HCT116 (cell line): ENCODE results near the gene DENND4B.
"Not testable (repeated sequence)": the region's sequence is repeated elsewhere in the genome, so short reads cannot be mapped to it uniquely, and the experiment has no call there.

Experiments
- CTCF ChIP-seq, 3 experiments: fragments of 200-600 bp in 1 of 3; sonication (generic) in 1 of 3; IDR thresholded peaks in 2 of 3; conservative IDR thresholded peaks in 1 of 3; 2 replicates each; pipeline ENCODE4 v1.5.1; 2012 to 2017; ENCODE audit warnings: low read depth in 2 of 3, low read length in 2 of 3, antibody characterized with exemption in 1 of 3, borderline replicate concordance in 1 of 3, control low read depth in 1 of 3, mild to moderate bottlenecking in 1 of 3, mixed read lengths in 1 of 3, mixed run types in 1 of 3, moderate library complexity in 1 of 3; ENCODE audit not compliant: insufficient read depth in 1 of 3
- EGR1 ChIP-seq: IDR thresholded peaks from 2 replicates; pipeline ENCODE4 v1.6.1; 2012; ENCODE audit warnings: low read depth
- EZH2 ChIP-seq: fragments of 200-600 bp; sonication (generic); IDR thresholded peaks from 2 replicates; pipeline ENCODE4 v1.6.1; 2017; ENCODE audit warnings: antibody characterized with exemption, mixed run types
- EZH2phosphoT487 ChIP-seq: fragments of 200-600 bp; IDR thresholded peaks from 2 replicates; pipeline ENCODE4 v1.6.1; 2018; ENCODE audit warnings: antibody characterized with exemption, borderline replicate concordance
- POLR2A ChIP-seq: IDR thresholded peaks from 2 replicates; pipeline ENCODE4 v1.7.0; 2011; ENCODE audit warnings: borderline replicate concordance; ENCODE audit not compliant: insufficient read depth, insufficient read length; ENCODE audit errors: extremely low read depth
- RAD21 ChIP-seq: IDR thresholded peaks from 2 replicates; pipeline ENCODE4 v1.6.1; 2012; ENCODE audit warnings: low read depth, mild to moderate bottlenecking
- SP1 ChIP-seq: IDR thresholded peaks from 2 replicates; pipeline ENCODE4 v1.6.1; 2012; ENCODE audit warnings: low read depth
- YY1 ChIP-seq: IDR thresholded peaks from 2 replicates; pipeline ENCODE4 v1.6.1; 2011; ENCODE audit warnings: low read length, low read depth, moderate library complexity, mild to moderate bottlenecking; ENCODE audit not compliant: insufficient replicate concordance; ENCODE audit errors: extremely low read depth
- ZNF274 ChIP-seq: fragments of 200-500 bp; sonication (Bioruptor generic); IDR thresholded peaks from 2 replicates; pipeline ENCODE4 v1.6.1; 2014; ENCODE audit warnings: mild to moderate bottlenecking, low read depth, low read length, inconsistent platforms

GRCh38 chr1:153981735-153982134, 35.2 kb upstream of the DENND4B start:
- TF ChIP-seq EZH2; RAD21; CTCF (IDR thresholded peaks at IDR 0.05 in 2 of 3, conservative IDR thresholded peaks at IDR 0.05 in 1 of 3; ENCODE audit: borderline replicate concordance in 1 of 3, insufficient read depth in 1 of 3, low read depth in 2 of 3, low read length in 2 of 3); YY1; EZH2phosphoT487; POLR2A; SP1; ZNF274; EGR1: not testable (repeated sequence)
